Adipocyte (in vitro differentiated cells): ENCODE measurements around the gene NEURL1.

Source experiments
- DNase-seq: peaks from one replicate; pipeline ENCODE4 v3.0.0-alpha.2; 2015; ENCODE audit warnings: low read depth
- H3K27me3 ChIP-seq: replicated peaks from 2 replicates; pipeline ENCODE4 v1.7.0; 2013; ENCODE audit warnings: mild to moderate bottlenecking, low read length, moderate library complexity; ENCODE audit not compliant: control insufficient read depth, insufficient read depth
- H3K36me3 ChIP-seq: 2 replicates; pipeline ENCODE4 v1.7.0; 2013; ENCODE audit warnings: low read length, mild to moderate bottlenecking, moderate library complexity; ENCODE audit not compliant: control insufficient read depth, insufficient read depth, severe bottlenecking
- H3K4me1 ChIP-seq: 2 replicates; pipeline ENCODE4 v1.7.0; 2013; ENCODE audit warnings: mild to moderate bottlenecking, low read length, moderate library complexity; ENCODE audit not compliant: control insufficient read depth, insufficient read depth
- H3K4me3 ChIP-seq: 2 replicates; pipeline ENCODE4 v1.7.0; 2013; ENCODE audit warnings: mild to moderate bottlenecking, low read length, moderate library complexity
- H3K9ac ChIP-seq: 2 replicates; pipeline ENCODE4 v1.7.0; 2013; ENCODE audit warnings: mild to moderate bottlenecking, low read length, moderate library complexity
- H3K9me3 ChIP-seq: 2 replicates; pipeline ENCODE4 v1.7.0; 2013; ENCODE audit warnings: mild to moderate bottlenecking, low read length, moderate library complexity; ENCODE audit not compliant: control insufficient read depth

The NEURL1 gene

DNA sequence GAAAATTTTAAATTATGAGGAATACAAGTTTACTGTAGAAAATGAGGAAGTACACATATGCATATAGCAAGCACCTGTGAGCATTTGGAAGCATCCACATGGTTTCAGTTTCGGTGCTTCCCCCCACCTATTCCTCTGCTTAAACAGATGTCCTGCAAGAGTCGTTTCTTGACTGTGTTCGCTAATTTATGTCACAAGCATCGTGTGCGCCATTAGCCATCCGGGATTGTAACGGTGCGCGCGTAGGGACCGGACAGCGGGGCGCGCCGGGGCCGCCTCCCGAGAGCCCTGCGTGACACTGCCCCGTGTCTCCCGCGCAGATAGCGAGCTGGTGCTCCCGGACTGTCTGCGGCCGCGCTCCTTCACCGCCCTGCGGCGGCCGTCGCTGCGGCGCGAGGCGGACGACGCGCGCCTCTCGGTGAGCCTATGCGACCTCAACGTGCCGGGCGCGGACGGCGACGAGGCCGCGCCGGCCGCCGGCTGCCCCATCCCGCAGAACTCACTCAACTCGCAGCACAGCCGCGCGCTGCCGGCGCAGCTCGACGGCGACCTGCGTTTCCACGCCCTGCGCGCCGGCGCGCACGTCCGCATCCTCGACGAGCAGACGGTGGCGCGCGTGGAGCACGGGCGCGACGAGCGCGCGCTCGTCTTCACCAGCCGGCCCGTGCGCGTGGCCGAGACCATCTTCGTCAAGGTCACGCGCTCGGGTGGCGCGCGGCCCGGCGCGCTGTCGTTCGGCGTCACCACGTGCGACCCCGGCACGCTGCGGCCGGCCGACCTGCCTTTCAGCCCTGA lies 90.9 kb downstream of the NEURL1 start:
- no peak overlapping the region for H3K9ac ChIP-seq
- peaks cover 6% of the 10 kb centered on the region for H3K36me3 ChIP-seq
- H3K4me3 ChIP-seq = peak overlapping the region; percentile 71
- peak; percentile 36 for DNase-seq
- peaks cover 7% of the 10 kb centered on the region for H3K9me3 ChIP-seq
- H3K27me3 ChIP-seq = peaks cover 33% of the 10 kb centered on the region
- no peaks in the 10 kb centered on the region for H3K4me1 ChIP-seq

DNA sequence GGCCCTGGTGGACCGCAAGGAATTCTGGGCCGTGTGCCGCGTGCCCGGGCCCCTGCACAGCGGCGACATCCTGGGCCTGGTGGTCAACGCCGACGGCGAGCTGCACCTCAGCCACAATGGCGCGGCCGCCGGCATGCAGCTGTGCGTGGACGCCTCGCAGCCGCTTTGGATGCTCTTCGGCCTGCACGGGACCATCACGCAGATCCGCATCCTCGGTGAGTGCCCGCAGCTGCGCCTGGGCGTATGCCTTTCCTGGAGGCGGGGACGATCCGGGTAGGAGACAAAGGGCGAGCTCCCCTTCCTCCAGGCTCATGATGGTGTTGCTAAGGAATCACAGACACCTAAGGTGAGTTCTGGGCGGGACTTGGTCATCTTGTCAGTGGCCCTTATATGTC lies 91.5 kb downstream of the NEURL1 start:
- DNase-seq = no peak
- Histone ChIP-seq H3K4me3 (peak overlapping the region; percentile 71), H3K4me1 (no peaks in the 10 kb centered on the region), H3K9me3 (peaks cover 7% of the 10 kb centered on the region), H3K36me3 (peaks cover 6% of the 10 kb centered on the region), H3K27me3 (peaks cover 30% of the 10 kb centered on the region), H3K9ac (no peak overlapping the region)

DNA sequence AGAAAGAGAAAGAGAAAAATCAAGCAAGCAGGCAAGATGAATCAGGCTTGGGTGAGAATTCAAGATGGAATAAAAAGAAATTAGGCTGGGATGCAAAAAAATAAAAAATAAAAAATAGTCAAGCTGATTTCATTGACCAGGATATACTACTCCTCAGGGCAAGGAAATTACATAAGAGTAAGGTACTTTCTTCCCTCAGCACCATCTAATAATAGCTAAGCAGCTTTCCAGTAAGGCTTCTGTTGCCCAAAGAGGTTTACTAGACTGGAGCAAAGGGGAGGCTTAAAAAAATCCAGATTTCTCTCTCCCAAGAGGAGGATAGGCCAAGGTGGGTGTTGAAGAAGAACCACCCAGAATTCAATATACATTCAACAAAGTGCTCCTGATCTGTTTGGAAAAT lies 93.6 kb downstream of the NEURL1 start:
- Histone ChIP-seq H3K36me3 (peaks cover 6% of the 10 kb centered on the region), H3K4me3 (no peak overlapping the region), H3K9me3 (peaks cover 7% of the 10 kb centered on the region), H3K4me1 (no peaks in the 10 kb centered on the region), H3K27me3 (peaks cover 14% of the 10 kb centered on the region), H3K9ac (no peak overlapping the region)
- no peak for DNase-seq

DNA sequence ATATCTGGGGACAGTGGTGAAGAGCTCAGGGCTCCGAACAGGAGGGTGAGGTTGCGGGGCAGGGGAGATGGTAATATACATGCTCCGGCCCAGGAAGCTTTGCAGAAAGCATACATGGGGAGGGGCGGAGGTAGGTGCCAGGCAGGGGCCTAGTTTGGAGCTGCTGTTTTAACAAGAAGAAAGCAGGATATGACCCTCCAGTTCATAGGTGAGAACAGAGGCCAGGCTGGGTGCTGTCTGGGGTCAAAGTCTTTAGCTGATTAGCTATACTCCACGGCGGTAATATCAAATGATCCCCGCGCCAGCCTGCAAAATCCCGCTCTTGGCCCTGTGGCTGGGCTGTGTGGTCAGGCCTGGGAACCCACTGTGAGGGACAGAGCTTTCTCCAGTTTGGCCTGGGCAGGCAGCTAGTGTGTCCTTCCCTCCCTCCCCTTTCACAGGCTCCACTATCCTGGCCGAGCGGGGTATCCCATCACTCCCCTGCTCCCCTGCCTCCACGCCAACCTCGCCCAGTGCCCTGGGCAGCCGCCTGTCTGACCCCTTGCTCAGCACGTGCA lies 95.6 kb downstream of the NEURL1 start:
- Histone ChIP-seq H3K27me3 (peaks cover 10% of the 10 kb centered on the region), H3K9me3 (peaks cover 7% of the 10 kb centered on the region), H3K36me3 (peaks cover 6% of the 10 kb centered on the region), H3K4me3 (no peak overlapping the region), H3K4me1 (no peaks in the 10 kb centered on the region), H3K9ac (no peak overlapping the region)
- DNase-seq = no peak

DNA sequence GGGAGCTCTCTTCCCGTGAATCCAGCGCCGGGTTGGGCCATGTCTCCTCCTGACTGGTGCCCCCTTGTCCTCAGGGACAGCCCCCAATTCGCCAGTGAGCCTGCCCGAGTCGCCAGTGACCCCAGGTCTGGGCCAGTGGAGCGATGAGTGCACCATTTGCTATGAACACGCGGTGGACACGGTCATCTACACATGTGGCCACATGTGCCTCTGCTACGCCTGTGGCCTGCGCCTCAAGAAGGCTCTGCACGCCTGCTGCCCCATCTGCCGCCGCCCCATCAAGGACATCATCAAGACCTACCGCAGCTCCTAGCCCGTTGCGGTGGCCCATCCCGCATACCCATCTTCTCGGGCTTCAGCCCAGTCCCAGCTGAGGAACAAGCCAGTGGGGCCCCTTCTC lies 96.6 kb downstream of the NEURL1 start:
- no peak overlapping the region for H3K9ac ChIP-seq
- H3K9me3 ChIP-seq = peaks cover 7% of the 10 kb centered on the region
- H3K36me3 ChIP-seq = peaks cover 6% of the 10 kb centered on the region
- H3K4me3 ChIP-seq = no peak overlapping the region
- DNase-seq = no peak
- H3K27me3 ChIP-seq = peaks cover under 1% of the 10 kb centered on the region
- no peaks in the 10 kb centered on the region for H3K4me1 ChIP-seq

DNA sequence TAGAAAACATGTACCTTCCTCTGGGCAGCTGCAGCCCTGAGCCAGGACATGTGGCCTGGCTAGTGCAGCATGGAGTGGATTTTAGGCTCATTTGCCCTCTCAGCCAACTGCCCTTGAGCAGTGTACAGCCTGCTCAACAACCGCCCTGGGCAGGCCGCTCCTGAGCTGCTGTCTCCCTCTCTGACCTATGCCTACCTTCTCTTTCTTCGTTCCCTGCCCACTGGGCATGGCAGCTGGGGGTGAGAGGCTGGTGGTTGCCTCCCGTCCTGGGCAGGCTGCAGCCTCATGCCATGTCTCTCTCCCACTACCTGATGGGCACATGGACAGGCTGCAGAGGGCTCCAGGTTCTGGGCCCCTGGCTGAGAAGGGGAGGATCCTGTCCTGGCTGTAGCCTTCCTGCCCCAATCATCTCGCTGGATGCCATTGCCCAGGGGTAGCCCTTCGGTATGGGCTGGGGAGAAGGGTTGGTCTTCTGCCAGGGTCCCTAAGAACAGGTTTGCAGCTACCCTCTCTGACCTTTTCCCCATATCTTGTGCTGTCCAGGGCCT lies 97.3 kb downstream of the NEURL1 start:
- no peaks in the 10 kb centered on the region for H3K27me3 ChIP-seq
- peaks cover 6% of the 10 kb centered on the region for H3K36me3 ChIP-seq
- no peaks in the 10 kb centered on the region for H3K4me1 ChIP-seq

DNA sequence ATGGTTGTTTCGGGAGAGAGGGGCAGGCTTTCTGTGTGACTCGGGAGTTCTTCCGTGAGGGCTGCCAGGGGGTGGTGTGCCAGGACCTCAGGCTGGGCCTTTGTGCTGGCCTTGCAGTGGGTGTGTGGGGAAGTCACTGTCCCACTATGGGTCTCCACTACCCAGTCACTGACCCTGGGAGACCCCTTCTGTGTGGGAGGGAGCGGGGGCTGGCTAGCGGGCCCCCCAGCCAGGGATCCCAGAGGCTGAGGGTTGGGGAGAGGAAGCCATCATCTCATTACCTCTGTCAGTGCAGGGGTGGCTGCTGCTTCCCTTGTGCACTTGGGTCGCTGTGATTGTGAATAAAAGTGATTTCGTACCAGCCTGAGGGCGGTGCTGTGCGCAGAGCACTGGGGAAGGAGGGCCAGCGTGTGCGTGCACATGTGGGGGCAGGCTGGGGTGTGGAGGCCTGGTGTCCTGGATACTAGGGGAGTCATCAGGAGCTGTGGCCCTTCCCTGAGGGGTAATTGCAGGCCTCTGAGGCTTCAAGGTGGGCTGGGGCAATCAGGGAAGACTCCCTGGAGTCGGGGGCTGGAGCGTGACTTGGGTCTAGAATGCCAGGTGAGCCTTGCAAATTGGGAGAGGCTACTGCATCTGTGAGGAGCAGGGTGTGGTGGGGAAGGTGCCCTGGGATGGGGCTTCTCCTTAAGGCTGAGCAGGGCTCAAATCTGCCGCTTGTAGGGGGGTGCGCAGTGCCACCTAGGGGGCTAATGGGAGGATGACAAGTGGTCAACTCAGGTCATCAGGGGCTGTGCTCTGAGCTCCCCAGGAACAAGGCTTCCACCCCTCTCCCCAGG lies 98.9 kb downstream of the NEURL1 start:
- no peak overlapping the region for H3K9ac ChIP-seq
- H3K4me3 ChIP-seq = no peak overlapping the region
- DNase-seq = peak; percentile 57
- peaks cover 3% of the 10 kb centered on the region for H3K36me3 ChIP-seq
- H3K27me3 ChIP-seq = no peaks in the 10 kb centered on the region
- peaks cover 9% of the 10 kb centered on the region for H3K4me1 ChIP-seq
- H3K9me3 ChIP-seq = peaks cover 4% of the 10 kb centered on the region

More for the DNA sequence above, 97.3 kb downstream of the NEURL1 start:
- Histone ChIP-seq H3K9me3 (peaks cover 7% of the 10 kb centered on the region), H3K9ac (no peak overlapping the region), H3K4me3 (no peak overlapping the region)
- DNase-seq = no peak

DNA sequence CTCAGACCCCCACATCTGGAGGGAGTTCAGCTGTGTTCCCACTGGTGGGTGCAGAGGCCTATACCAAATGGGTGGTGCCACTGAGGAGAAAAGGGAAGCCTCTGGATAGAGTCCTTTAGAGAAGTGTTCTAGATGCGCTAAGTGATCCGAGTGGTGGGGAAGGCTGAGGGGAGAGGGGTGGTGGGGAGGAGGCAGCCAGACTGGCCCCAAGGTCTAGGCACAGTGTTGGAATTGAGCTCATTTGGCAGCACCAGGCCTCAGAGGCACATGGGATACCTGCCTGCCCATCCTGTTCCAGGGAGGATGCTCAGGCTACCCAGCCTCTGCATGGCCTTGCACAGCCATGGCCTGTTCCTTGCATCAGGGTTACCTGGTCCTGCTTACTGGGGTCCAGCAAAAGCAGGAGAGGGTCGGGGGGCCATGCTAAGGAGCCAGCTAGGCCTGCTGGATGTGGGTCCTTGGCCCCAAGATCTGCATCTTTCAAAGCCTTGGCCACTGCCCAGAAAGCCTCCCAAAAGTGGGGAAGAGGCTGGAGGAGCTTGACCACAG lies 99.6 kb downstream of the NEURL1 start:
- Histone ChIP-seq H3K4me1 (peaks cover 14% of the 10 kb centered on the region), H3K36me3 (no peaks in the 10 kb centered on the region), H3K4me3 (no peak overlapping the region), H3K9ac (no peak overlapping the region), H3K27me3 (no peaks in the 10 kb centered on the region), H3K9me3 (no peaks in the 10 kb centered on the region)
- DNase-seq = no peak

DNA sequence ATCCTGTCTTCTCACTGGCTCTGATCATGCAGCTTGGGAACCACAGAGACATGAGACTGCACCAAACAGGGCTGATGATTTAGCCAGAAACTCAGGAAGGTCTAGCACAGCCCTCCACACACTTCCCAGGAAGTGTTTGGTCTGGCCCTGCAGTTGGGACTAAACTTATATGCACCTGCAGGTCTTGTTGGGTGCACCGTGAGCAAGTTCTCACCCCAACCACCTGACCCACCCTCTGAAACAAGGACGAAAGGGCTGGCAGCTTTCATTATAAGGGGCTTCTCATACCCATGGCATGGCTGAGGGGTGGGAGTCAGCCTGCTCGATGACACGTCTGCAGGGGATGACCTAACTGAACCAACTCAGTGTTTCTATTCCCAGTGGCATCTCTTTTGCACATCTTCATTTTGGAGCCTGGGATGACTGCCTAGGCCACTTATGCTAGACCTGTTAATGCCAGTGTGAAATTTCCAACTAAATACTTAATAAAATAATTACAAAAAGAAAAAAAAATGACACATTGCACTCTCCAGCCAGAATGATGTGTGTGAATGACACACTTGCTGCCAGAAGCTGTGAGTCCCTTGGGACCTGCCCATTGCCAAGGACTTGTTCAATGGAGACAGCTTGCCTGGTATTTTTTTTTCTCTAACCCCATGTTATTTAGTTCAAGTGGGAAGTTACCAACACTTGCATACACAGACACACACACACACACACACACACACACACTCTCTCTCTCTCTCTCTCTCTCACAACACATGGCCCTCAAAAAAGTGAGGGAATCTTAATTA lies 102.6 kb downstream of the NEURL1 start:
- no peaks in the 10 kb centered on the region for H3K9me3 ChIP-seq
- no peaks in the 10 kb centered on the region for H3K27me3 ChIP-seq
- H3K4me1 ChIP-seq = peaks cover 14% of the 10 kb centered on the region
- DNase-seq = no peak
- peaks cover 12% of the 10 kb centered on the region for H3K36me3 ChIP-seq
- H3K9ac ChIP-seq = peak overlapping the region; percentile 4
- no peak overlapping the region for H3K4me3 ChIP-seq

DNA sequence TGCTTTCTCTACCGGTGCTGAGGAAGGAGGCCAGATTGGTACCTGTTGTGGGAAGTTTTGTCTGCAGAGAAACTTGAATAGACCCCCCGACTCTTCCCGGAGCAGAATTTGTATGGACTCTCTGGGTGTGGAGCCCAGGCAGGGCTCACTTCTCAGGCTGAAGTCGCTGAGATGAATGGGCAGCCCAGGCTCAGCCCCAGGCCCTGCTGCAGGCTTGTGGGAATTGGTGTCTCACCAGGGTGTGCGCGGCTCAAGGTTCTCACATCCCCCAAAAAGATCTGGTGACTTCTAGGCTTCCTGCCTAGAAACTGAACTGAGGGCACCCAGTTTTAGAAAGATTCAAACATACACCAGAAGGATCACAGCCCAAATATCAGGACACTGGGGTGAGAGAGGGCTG lies 103.5 kb downstream of the NEURL1 start:
- Histone ChIP-seq H3K4me1 (peaks cover 14% of the 10 kb centered on the region), H3K36me3 (peaks cover 21% of the 10 kb centered on the region), H3K27me3 (no peaks in the 10 kb centered on the region), H3K9me3 (no peaks in the 10 kb centered on the region), H3K9ac (peak overlapping the region; percentile 43), H3K4me3 (no peak overlapping the region)
- no peak for DNase-seq
